ENCODE data around the gene GPATCH2.

GRCh38 chr1:217605390-217605789 lies 25.5 kb downstream of the GPATCH2 start:
- TF ChIP-seq EZH2 (IDR thresholded peaks at IDR 0.05; ENCODE audit: low read length, missing control alignments), result no peak
- TF ChIP-seq, protein P1, sequence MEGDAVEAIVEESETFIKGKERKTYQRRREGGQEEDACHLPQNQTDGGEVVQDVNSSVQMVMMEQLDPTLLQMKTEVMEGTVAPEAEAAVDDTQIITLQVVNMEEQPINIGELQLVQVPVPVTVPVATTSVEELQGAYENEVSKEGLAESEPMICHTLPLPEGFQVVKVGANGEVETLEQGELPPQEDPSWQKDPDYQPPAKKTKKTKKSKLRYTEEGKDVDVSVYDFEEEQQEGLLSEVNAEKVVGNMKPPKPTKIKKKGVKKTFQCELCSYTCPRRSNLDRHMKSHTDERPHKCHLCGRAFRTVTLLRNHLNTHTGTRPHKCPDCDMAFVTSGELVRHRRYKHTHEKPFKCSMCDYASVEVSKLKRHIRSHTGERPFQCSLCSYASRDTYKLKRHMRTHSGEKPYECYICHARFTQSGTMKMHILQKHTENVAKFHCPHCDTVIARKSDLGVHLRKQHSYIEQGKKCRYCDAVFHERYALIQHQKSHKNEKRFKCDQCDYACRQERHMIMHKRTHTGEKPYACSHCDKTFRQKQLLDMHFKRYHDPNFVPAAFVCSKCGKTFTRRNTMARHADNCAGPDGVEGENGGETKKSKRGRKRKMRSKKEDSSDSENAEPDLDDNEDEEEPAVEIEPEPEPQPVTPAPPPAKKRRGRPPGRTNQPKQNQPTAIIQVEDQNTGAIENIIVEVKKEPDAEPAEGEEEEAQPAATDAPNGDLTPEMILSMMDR (conservative IDR thresholded peaks at IDR 0.05 in 1 of 2, IDR thresholded peaks at IDR 0.05 in 1 of 2; ENCODE audit: low read depth in 1 of 2, low read length in 2 of 2), result no peak

Data from fibroblast of lung (primary cell).